ENCODE results near the gene CCK. TPM values are rescaled to one million over a fixed set of nuclear protein-coding genes. Genes with fewer than 3 reads are reported as not detected.
"Not testable (repeated sequence)": the region's sequence is repeated elsewhere in the genome, so short reads cannot be mapped to it uniquely, and the experiment has no call there.

CCK gene
- total RNA-seq: not detected in 2 replicates

GRCh38 chr3:42266085-42266484, at the start of gene CCK:
CCK (minus strand) TSS chr3:42266185; CDS start chr3:42263630, 2,555 bp downstream.
- no peak for DNase-seq (ENCODE audit: low read depth in 2 of 2)

GRCh38 chr3:42314411-42314810, 48.4 kb upstream of the CCK start:
- no peak for DNase-seq (ENCODE audit: low read depth in 2 of 2)

GRCh38 chr3:42308651-42309050, 42.7 kb upstream of the CCK start:
- DNase-seq (ENCODE audit: low read depth in 2 of 2): no peak

- DNase-seq (ENCODE audit: low read depth in 2 of 2): no peak
Observed at GRCh38 chr3:42306499-42306898, 40.5 kb upstream of the CCK start.

- DNase-seq (ENCODE audit: low read depth in 2 of 2): no peak
Observed at GRCh38 chr3:42302924-42303634, 37.1 kb upstream of the CCK start.

GRCh38 chr3:42301446-42302175, 35.6 kb upstream of the CCK start:
- DNase-seq (ENCODE audit: low read depth in 2 of 2): no peak

GRCh38 chr3:42300778-42301177, 34.8 kb upstream of the CCK start:
- DNase-seq (ENCODE audit: low read depth in 2 of 2): no peak

GRCh38 chr3:42300013-42300412, 34.0 kb upstream of the CCK start:
- DNase-seq (ENCODE audit: low read depth in 2 of 2): peak; percentile 55 to 62

GRCh38 chr3:42298259-42298658, 32.3 kb upstream of the CCK start:
- DNase-seq (ENCODE audit: low read depth in 2 of 2): no peak

- DNase-seq (ENCODE audit: low read depth in 2 of 2): no peak
Observed at GRCh38 chr3:42292009-42292408, 26.0 kb upstream of the CCK start.

- DNase-seq (ENCODE audit: low read depth in 2 of 2): no peak
Observed at GRCh38 chr3:42290966-42291714, 25.2 kb upstream of the CCK start.

GRCh38 chr3:42289026-42289425, 23.0 kb upstream of the CCK start:
- DNase-seq (ENCODE audit: low read depth in 2 of 2): peak in 1 of 2 donors; percentile 10

- DNase-seq (ENCODE audit: low read depth in 2 of 2): no peak
Observed at GRCh38 chr3:42288385-42288784, 22.4 kb upstream of the CCK start.

- DNase-seq (ENCODE audit: low read depth in 2 of 2): not testable (repeated sequence)
Observed at GRCh38 chr3:42287423-42287822, 21.4 kb upstream of the CCK start.

GRCh38 chr3:42277676-42278075, 11.7 kb upstream of the CCK start:
- no peak for DNase-seq (ENCODE audit: low read depth in 2 of 2)

GRCh38 chr3:42276141-42277132, 10.5 kb upstream of the CCK start:
- no peak for DNase-seq (ENCODE audit: low read depth in 2 of 2)

- no peak for DNase-seq (ENCODE audit: low read depth in 2 of 2)
Observed at GRCh38 chr3:42275217-42275616, 9.2 kb upstream of the CCK start.

GRCh38 chr3:42274266-42274665, 8.3 kb upstream of the CCK start:
- DNase-seq (ENCODE audit: low read depth in 2 of 2): no peak

GRCh38 chr3:42273361-42273760, 7.4 kb upstream of the CCK start:
- no peak for DNase-seq (ENCODE audit: low read depth in 2 of 2)

GRCh38 chr3:42271786-42272185, 5.8 kb upstream of the CCK start:
- no peak for DNase-seq (ENCODE audit: low read depth in 2 of 2)

- DNase-seq (ENCODE audit: low read depth in 2 of 2): no peak
Observed at GRCh38 chr3:42270561-42270960, 4.6 kb upstream of the CCK start.
